HG02943 (cell line): ENCODE results near the gene TMEM115.
A peak's percentile ranks its signal among the peaks of the same experiment; 100 is the strongest.

Experiments
- ATAC-seq: cut with Tn5 transposase; IDR thresholded peaks from one replicate; pipeline ENCODE4 v1.9.1; 2021; ENCODE audit warnings: mild to moderate bottlenecking, low read depth, moderate library complexity; ENCODE audit not compliant: unreplicated experiment

TMEM115 gene

DNA sequence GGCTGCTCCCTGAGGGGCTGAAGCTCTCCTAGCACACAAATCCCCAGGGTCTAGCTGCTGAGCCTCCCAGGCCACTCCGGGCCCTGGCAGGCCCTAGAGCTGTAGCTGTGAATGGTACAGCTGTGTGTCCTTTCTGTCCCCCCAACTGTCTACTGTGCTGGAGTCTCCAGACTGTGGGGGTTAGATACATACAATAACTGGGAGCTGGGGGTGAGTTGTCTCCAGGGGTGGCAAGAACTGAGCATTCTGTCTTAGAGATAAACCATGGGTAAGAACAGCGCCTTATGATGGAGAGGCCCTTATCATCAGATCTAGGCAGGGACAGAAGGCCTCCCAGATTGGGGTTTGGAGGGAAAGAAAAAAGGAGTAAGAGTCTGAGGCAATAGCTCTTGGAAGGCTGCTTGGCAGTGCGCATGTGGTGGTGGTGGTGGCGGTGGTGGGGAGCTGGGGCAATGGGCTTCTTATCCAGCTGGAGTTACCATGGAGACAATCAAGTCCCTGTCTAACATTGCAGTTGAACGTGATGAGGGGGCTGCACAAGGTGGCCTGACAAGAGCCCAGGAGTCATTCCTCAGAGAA lies 5.0 kb downstream of the TMEM115 start:
- ATAC-seq, result no peak

DNA sequence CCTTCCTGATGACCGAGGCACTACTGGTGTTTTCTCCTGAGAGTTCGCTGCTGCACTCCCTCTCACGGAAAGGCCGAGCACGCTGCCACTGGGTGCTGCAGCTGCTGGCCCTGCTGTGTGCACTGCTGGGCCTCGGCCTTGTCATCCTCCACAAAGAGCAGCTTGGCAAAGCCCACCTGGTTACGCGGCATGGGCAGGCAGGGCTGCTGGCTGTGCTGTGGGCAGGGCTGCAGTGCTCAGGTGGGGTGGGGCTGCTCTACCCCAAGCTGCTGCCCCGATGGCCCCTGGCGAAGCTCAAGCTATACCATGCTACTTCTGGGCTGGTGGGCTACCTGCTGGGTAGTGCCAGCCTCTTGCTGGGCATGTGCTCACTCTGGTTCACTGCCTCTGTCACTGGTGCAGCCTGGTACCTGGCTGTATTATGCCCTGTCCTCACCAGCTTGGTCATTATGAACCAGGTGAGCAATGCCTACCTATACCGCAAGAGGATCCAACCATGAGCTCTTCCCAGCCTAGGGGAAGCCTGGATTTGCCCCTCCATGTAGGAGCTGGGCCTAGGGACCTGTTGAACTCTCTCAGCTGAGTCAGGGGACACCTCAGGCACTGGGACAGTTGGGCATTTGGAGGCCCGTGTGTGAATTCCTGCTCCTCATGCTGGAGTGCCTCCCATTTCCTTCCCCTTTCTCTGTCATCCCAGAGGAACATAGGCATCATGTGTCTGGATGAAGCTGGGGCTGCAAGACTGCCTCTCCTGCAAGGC lies 5.9 kb downstream of the TMEM115 start:
- no peak for ATAC-seq

DNA sequence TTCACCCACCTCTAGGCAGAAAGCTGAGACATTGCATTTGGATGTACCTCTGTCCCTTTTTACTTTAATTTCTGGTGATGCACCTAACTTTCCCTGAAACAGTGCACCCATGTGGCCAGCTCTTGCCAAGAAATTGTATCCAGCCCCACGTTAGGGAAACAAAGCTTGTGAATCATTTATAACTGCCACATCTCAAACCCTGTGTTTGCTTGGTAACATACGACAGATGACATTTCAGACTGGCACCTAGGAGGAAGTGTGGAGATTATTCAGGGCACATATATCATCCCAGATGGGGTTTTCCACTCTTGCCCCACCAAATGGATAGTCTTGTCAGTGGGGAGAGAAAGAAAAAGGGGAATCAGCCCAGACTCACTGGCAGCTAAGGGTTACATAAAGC lies 6.5 kb downstream of the TMEM115 start:
- no peak for ATAC-seq

DNA sequence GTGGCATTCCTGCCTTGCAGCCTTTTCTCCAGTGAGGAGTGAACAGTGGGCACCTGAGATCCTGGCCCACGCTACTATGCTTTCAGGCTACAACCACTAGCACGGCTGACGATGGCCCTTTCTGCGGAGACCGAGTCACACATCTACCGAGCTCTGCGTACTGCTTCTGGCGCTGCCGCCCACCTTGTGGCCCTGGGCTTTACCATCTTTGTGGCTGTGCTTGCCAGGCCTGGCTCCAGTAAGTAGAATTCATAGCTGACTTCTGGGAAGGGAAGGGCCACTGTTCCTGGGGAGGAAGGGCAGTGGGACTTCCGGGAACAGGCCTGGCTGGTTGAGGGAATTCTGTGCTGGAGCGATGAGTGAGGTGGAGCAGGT lies 8.0 kb downstream of the TMEM115 start:
- ATAC-seq, result no peak

DNA sequence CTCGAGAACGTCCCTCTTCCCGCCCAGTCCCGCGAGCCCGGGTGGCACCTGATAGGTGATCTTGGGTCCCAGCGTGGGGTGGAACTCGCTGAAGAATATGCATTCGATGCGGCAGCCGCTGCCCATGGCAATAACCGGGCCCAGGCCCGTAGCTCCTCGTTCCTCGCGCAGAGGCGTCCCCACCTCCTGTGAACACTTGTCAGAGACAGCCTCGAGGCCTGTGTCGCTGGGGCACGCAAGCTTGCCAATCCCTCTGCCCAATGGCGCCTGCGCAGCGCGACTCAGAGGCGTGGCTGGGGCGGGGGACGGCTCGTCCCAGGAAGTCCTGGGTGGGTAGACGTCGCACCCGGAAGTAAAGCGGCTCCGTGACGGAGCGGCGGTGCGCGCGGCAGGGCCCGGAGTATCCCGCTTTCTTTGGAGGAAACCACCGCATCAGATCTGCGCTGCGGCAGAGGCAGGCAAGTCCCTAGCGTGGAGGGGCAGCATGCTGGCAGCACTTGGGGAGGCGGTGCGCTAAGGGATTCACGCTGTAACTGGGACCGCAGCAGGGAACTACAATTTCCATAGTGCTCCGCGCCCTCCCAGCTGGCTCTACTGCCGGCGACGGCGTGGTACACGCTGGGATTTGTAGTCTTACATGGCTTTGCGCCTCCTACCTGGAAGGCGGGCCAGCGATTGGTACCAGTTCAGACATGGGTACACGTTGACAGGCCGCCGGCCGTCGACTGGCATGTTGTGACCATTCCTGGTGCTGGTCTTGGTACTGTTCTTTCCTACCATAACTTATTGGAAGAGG lies 8.6 kb downstream of the TMEM115 start, which contains the start of the genes CYB561D2 and NPRL2:
TSS of gene CYB561D2 (plus strand) at position 336 of the 796 bp plus-strand sequence. CDS start 572 bp downstream, outside the sequence.
TSS of gene NPRL2 (minus strand) at position 249 of the 796 bp plus-strand sequence. CDS start at position 126, 123 bp downstream.
- ATAC-seq, result peak; percentile 79

DNA sequence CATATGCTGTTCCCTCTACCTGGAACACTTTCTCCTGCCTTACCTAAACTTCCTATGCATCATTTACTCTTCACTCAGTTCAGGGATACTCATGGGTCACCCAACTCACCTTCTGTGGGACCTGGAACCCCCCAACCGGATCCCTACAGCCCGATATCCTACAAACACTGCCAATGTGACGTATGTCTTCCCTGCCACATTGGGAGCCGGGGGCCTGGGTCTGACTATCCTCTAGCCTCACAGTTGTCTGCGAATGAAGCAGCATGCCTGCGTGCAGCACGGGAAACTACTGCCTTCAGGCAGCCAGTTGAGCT lies 9.2 kb downstream of the TMEM115 start:
- no peak for ATAC-seq

DNA sequence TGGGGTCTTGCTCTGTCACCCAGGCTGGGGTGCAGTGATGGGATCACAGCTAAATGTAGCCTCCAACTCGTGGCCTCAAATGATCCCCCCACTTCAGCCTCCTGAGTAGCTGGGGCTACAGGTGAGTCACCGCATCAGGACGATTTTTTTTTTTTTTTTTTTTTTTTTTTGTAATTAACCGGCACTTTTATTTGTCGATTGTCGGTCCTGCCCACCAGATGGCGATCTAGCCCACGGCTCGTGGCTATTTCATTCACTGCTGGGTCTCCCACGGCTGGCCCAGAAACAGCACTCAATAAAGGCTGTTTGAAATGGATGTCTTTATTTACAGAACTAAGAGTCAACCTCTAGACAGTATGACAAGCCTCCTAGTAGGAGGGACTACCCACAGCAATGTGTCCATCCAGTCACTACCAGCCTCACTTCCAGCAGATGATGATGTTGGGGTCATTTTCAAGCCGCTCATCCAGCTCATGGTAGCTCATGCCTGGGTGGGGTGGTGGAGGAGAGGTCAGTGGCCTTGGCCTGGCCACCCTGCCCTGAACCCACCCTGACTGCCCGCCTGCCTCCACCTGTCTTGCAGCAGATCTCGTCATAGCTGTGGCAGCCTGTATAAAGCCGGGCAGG lies 12.0 kb downstream of the TMEM115 start:
- ATAC-seq, result no peak

GRCh38 chr3:50345586-50346234 lies 13.6 kb downstream of the TMEM115 start, which contains the start of gene ZMYND10:
Gene ZMYND10 (minus strand): TSS chr3:50345732. CDS start chr3:50345579, 153 bp downstream.
- no peak for ATAC-seq

- no peak for ATAC-seq
Measured at GRCh38 chr3:50345008-50345407, 14.3 kb downstream of the TMEM115 start.

DNA sequence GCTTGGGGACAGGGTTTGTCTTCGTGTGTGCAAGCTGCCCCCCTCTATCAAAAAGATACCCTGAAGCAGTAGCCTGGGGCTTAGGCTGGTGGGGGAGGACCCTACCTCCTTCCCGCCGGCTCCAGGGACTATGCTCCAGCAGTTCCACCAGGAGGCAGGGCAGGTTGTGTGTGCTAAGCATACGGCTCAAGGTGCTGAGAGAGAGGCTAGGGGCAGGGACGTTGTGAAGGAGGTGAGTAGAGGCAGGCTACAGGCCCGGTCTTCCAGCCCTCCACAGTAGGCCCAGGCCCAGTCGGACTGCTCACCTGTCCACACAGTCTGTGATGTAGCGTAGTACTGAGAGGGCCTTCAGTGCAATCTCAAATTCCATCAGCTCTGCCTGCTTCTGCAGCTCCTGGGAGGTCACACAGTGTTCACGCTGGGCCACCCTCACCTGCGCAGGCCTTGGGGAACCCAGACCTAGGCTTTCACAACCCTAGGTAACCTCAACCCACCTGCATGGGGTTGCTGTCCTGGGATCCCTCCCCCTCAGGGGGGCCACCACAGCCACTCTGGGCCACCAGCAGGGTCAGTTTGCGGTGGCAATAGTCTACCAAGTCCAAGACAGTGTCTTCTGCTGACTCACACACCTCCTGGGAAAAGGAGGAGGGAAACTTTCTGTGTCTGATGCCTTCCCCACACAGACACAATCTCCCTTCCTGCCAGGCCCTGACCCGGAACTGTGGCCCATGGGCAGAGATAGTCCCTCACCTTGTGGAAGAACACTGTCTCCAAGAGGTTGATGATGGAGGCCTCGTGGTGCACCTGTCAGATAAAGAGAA lies 16.3 kb downstream of the TMEM115 start:
- no peak for ATAC-seq

- no peak for ATAC-seq
Measured at GRCh38 chr3:50341996-50342650, 17.2 kb downstream of the TMEM115 start.

GRCh38 chr3:50341537-50341936 lies 17.8 kb downstream of the TMEM115 start:
- no peak for ATAC-seq

DNA sequence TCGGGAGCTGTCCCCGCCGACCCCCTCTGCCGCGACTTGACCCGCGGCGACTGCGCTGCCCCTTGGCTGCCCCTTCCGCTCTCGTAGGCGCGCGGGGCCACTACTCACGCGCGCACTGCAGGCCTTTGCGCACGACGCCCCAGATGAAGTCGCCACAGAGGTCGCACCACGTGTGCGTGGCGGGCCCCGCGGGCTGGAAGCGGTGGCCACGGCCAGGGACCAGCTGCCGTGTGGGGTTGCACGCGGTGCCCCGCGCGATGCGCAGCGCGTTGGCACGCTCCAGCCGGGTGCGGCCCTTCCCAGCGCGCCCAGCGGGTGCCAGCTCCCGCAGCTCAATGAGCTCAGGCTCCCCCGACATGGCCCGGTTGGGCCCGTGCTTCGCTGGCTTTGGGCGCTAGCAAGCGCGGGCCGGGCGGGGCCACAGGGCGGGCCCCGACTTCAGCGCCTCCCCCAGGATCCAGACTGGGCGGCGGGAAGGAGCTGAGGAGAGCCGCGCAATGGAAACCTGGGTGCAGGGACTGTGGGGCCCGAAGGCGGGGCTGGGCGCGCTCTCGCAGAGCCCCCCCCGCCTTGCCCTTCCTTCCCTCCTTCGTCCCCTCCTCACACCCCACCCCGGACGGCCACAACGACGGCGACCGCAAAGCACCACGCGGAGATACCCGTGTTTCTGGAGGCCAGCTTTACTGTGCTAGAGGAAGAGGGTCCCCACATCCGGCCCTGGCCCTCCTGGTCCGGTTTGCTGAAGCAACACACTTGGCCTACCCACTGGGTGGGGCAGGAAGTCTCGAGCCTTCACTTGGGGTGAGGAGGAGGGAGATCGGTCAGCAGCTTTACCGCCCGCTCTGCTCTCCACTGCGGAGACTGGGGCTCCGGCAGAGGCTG lies 18.6 kb downstream of the TMEM115 start, which contains the start of gene RASSF1:
TSS of gene RASSF1 (minus strand) at position 389 of the 882 bp plus-strand sequence. CDS start at position 358, 31 bp downstream.
- ATAC-seq, result no peak

- no peak for ATAC-seq
Measured at GRCh38 chr3:50340147-50340447, 19.2 kb downstream of the TMEM115 start.

DNA sequence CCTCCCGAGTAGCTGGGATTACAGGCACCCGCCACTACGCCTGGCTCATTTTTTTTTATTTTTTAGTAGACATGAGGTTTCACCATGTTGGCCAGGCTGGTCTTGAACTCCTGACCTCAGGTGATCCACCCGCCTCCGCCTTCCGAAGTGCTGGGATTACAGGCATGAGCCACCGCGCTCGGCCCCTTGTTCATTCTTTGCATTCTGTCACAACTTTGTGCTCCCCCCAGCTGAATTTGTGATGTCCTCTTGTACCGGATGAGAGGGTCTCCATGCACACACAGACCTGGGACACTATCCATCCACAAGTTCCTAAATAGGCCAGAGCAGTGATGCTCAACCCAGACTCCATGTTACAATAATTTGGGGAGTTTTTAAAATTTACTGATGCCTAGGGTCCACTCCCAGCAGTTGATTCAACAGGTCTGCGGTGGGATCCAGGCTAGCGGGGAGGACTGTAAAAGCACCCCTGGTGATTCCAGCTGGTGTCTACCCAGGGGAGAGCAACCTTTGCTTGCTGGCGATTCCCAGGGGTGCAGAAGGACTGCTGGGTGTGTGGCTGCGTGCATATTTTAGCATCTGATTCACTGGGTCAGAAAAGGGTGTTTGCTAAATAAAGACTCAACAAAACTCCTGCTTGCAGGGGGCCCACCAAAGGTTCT lies 19.7 kb downstream of the TMEM115 start:
- ATAC-seq, result no peak

DNA sequence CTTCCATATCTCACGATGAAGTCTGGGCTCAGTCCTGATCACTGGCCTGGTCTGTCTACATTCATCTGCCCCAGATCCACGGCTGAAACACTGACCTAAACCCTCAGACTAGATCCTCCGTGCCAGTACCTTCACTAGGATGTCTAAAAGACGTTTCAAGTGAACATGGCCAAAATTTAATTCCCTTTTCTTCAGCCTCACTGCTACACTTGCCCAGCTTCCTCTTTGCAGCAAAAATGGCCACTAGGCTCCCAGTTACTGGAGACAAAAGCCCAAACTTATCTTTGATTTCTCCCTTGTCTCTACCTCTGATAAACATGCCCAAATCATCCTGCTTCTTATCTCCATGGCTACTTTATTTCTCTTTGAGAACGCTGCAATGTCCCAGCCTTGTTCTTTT lies 20.4 kb downstream of the TMEM115 start:
- ATAC-seq, result no peak

DNA sequence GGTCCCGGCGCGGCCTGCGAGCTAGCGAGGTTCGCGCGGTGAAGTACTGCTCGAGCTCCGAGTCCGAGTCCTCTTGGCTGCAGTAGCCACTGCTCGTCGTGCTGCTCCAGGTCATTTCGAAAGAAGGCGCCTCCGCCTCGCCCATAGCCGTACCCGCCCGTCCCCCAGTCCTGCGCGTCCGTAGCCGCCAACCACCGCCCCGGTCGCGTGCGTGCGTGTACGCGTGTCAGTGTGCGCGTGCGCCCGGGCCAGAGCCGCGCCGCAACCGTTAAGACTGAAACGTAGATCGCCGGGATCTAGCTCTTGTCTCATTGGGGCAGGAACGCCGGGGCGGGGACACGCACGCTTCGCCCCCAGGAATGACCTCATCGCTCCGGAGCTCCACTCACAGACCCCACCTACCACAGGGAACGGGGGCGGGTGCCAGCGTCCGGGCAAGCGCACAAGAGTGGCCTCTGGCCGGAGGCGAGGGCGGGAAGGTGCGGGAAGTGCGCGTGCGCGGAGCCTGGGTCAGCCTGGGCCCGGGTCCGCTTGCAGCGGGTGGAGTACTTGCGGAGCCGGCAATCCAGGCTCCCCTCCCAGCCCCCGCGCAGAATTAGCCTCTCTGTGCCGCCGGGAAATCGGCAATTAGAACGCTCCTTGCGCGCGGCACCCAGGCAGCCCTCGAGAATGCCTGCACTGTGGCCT lies 22.0 kb downstream of the TMEM115 start:
- peak; percentile 72 for ATAC-seq
